KBM-7 (cell line): ENCODE measurements around the gene GPR119.
"Not testable (repeated sequence)": the region's sequence is repeated elsewhere in the genome, so short reads cannot be mapped to it uniquely, and the experiment has no call there.

Source experiments
- DNase-seq: peaks from one replicate; pipeline ENCODE4 v3.0.0-alpha.2; 2015
- in situ Hi-C: fragments of 300-500 bp; cut with MboI; formaldehyde crosslinking; loops from 2 replicates; pipeline ENCODE4 v1.14.3; 2020; ENCODE audit warnings: low sequenced_read_pairs, low pct_unique_long_range_greater_than_20kb, mixed read lengths

The GPR119 gene

DNA sequence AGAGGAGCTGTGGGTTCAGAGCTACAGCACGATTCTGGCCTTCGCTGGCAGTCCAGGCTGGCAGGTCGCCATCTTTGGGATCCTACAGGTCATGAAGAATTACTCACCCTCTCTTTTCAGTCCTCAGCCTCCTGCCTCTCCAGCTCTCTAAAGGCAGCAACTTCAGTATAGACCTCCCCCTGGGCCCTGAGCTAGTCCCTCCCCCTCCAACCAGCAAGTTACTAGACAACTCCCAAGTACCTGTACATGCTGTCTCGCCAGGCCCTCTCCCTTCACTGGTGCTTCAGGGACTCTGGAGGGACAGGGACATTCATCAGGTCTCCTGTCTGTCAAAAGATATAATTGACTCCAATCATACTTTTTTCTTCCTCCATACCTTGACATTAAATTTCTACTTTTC lies at the start of gene GPR119:
GPR119 (minus strand) TSS at position 155 of the 400 bp plus-strand sequence. CDS start 227 bp downstream, outside the sequence.
- in situ Hi-C loops: no loop called here
- no peak for DNase-seq

DNA sequence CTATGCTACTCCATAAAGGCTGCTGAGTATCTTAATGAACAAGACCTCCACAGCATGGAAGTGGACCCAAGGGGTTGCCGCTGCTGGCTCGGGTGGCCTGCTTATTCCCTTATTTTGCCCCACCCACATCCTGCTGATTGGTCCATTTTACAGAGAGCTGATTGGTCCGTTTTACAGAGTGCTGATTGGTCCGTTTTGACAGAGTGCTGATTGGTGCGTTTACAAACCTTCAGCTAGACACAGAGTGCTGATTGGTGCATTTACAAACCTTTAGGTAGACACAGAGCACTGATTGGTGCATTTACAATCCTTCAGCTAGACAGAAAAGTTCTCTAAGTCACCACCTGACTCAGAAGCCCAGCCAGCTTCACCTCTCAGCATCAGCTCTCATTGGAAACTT lies 43.8 kb upstream of the GPR119 start:
- DNase-seq, in situ Hi-C loops: not testable (repeated sequence)

DNA sequence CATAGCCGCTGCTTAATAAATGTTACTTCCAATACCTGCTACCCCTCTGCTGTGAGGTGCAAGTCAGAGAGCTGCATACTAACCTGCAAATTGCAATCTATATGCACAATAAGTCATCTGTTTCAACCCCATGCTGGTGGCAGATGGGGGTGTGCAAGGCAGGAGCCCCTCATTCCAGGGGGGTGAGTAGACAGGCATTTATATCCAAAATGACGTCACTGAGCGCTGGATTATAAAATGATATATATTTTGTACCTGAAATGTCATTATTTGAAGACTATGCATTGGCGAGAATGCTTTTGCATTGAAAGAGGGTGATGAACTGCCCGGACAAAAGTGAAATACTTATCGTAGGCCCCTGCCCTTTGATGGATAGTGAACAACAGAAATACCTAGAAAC lies 41.1 kb upstream of the GPR119 start:
- no peak for DNase-seq
- in situ Hi-C loops: no loop called here

DNA sequence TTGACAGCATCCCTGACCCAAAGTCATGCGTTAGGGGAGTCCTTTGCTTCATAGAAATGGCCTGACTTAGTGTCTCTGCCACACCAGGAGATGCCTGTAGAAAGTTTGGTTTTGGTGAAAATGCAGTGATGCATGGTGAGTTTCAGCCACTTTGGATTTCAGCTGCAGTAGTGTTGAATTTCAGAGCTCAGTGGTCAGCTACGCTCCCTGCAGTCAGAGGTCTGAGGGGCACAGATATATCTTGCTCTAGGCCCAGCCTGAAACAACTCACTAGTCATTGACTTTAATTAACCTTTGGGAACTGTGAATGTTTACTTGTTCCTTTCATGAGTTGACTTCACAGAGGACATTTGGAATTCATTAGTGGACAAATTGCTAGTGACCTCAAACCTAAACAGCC lies 33.8 kb upstream of the GPR119 start:
- in situ Hi-C loops: no loop called here
- DNase-seq: no peak

DNA sequence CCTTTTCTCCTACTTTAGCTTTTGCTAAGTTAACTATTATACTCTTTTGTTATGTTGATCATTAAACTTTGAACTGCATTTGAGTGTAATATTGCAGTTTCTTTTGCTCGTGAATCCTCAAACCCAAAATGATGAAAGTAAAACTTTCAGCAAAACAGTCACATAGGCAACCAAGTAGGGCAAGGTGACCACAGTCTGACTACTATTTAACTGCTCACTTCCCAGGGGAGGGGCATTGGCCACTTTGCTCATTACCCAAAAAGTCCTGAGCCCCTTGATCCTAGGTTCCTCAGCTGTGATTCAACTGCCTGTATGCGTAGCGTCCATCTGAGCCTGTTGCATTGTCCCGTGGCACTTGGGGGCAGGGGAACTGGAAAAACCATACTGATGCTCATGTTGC lies 33.3 kb upstream of the GPR119 start:
- no peak for DNase-seq
- in situ Hi-C loops: no loop called here

DNA sequence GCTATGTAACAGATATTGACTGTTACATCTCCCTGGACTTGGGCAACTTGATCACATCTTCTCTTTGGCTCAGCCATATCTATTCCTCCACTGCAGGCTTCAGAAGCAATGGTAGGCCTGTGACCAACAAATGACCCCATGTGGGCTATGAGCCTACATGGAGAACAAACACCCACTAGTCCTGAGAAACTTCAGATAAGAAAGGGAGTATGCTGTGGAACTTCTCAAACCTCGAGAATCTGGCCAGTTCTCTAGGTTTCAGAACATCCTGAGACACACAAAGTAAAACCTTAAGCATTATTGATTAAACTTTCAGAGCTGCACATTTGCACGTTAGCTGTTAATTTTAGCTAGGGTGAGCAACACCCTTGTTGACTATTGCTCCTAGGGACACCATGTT lies 32.6 kb upstream of the GPR119 start:
- in situ Hi-C loops: no loop called here
- no peak for DNase-seq

DNA sequence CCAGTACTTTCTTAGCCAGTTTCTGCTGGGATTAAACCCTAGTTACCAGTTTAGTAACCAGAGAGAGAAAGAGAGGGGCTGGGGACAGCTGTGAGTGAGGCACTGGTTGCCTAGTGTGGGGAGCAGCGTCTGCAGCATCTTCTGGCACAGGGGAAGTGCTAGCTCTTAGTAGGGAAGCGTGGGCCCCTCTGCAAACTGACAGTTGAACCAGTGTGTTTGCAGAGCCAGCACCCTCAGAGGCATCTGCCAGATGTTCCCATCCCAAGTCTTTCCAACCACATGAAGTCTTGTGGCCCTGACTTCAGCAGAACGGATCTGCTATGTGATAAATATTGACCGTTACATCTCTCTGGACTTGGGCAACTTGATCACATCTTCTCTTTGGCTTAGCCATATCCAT lies 31.3 kb upstream of the GPR119 start:
- DNase-seq: no peak

DNA sequence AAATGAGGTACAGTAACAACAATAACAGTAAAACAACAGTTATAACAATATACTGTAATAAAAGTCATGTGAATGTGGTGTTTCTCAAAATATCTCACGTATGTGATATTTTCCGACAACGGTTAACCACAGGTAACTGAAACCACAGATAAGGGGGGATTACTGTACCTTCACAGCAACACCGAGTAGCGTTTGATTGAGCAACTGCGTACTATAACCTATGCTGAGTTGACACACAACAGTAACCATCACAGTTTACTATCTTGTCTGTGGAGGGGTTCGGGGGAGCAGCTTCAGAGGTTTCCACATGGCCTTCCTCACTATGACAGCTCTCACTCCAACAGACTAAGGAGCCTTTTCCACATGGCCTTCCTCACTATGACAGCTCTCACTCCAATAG lies 29.7 kb upstream of the GPR119 start:
- no peak for DNase-seq
- in situ Hi-C loops: no loop called here

More for the DNA sequence above, 31.3 kb upstream of the GPR119 start:
- in situ Hi-C loops: no loop called here

DNA sequence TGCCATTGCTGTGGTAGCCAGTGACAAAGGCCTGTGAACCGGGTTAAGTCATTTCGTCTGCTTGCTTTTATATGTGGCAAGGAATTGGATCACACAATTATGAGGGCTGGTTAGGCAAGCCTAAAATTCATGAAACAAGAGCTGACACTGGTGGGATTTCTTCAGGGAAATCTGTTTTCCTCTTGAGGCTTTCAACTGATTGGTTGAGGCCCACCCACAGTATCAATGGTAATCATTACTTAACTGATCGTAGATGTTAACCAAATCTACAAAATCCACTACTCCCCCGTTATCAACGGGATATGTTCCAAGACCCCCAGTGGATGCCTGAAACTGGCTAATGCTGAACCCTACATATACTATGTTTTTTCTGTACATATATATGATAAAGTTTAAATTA lies 29.3 kb upstream of the GPR119 start:
- in situ Hi-C loops: no loop called here
- no peak for DNase-seq

DNA sequence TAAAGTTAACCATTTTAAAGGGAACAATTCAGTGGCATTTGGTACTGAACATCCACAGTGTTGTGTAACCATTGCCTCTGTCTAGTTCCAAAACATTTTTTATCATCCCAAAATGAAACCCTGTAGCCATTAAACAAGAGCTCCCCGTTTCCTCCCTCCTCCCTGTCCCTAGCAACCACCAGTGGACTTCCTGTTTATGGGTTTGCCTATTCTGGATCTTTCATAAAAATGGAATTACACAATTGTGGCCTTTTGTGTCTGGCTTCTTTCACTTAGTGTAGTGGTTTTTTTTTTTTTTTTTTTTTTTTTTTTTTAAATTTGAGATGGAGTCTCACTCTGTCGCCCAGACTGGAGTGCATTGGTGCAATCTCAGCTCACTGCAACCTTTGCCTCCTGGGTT lies 27.9 kb upstream of the GPR119 start:
- in situ Hi-C loops: no loop called here
- DNase-seq: peak; percentile 33

DNA sequence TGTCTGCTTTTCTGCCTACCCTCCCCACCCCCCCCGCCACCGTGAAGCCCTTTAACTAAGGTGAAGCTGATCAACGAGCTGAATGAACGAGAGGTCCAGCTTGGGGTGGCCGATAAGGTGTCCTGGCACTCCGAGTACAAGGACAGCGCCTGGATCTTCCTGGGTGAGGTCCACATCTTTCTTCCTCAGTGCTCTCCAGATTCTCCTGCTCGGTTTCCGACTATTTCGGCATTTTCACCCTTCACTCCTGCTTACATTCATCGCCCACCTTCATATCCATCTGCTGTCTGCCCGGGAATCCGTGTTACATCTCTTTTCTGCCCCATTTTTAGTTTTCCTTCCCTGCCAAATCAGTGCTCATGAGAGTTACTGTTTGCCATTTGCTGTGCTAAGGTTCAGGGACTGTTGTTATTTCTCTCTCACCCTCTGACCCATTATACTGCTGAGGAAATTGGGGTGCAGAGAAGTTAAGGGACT lies 16.8 kb upstream of the GPR119 start:
- no peak for DNase-seq
- in situ Hi-C loops: no loop called here

DNA sequence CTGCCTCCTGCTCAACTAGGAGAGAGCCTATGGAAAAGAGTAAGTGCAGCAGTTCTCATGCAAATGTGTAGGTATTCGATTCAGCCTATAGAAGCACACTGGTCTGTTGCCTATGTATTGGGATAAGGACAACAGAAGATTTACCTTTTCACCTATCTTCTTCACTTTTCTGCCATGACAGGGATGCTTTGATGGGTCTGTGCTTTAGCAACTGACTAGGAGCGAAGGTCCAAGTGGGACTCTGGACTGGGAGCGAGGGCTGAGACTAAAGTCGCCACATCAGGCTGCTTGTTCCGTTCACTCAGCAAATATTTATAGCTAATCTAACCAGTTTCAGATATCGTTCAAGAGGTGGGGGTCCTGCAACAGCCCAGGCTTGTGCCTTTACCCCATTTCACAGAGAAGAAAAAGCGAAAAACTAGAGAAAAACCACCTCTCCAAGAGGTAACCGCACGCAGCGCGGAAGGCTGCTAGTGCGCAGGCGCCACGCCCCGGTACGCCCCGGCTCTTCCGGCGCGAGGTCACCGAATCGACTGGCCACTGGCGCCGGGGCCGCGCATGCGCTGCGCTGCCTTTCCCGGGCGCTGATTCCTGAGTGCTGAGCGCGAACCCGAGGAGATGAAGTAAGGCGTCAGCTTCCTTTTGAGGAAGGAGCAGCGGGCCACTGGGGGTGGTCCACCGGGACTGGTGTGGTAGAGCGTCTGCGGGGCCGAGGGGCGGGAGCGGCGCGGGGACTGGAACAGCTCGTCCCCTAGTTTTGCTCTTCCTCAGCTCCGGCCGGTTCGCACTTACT lies 16.1 kb upstream of the GPR119 start, which contains the start of gene RBMX2:
RBMX2 (plus strand) TSS at position 573 of the 793 bp plus-strand sequence; CDS start at position 619, 46 bp downstream.
- in situ Hi-C loops: no loop called here
- DNase-seq: peak; percentile 89

DNA sequence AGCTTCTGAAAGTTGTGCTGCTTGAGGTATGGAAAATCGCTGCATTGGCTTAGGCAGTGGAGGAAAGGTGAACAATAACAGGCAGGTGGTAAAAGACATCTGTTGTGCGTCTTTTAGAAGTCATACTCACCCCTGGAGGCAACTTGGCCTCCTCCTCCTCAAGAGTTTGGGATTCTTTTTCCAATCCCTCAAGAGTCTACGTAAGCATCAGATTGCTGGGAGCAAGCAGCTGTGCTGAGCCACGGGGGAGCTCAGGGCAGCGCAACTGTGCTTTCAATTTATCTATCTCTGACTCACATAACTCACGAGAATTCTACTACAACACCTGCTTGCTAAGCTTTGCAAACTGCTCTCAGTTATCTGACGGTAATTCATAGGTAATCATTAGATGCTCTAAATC lies 9.9 kb upstream of the GPR119 start:
- in situ Hi-C loops: no loop called here
- no peak for DNase-seq

DNA sequence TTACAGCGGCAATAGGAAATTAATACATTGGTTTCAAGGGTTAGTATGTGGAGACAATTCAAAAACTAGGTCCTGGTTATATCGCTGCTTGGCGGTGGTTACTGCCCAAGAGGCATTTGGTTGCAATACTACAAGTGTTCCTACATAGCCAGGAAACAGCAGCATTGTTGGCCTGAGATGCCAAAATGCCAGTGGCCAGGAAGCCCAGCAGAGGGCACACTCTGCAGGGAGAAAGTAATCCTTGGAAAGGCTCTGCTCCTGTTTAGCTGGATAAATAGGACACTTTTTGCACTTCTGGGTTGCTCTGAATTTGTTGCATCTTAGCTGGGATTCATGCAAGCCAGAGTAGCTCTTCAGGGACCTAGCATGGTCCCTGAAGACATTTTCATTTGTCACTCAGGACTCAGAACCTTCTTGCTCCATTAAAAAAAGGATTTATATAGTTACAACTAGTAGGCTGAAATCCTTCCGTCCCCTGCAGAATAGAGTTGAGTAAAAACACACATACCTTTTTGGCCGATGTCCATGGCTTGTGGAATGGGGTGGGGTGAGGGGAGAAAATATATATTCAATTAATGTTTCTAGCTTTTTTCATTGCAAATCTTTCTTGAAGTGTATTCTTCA lies 8.1 kb upstream of the GPR119 start:
- DNase-seq: peak; percentile 57
- in situ Hi-C loops: no loop called here

DNA sequence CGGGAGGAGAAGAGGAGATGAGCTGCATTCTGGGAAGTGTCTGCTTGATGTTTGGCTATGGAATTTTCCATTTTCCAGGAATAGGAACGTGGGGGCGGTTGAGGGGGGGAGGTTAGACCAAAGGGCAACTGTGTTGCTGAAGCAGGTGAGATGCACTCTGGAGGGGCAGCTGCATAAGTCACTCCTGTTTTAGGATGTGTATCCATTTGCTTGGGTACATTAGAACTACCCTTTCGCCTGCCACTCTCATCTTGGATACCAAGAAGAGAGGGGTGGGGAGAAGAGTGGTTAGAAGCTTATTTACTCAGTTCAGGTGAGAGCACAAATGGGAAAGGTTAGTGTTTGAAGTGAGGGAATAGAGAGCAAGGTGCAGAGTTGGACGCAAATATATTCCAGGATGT lies 934 bp upstream of the GPR119 start:
- in situ Hi-C loops: no loop called here
- DNase-seq: no peak

DNA sequence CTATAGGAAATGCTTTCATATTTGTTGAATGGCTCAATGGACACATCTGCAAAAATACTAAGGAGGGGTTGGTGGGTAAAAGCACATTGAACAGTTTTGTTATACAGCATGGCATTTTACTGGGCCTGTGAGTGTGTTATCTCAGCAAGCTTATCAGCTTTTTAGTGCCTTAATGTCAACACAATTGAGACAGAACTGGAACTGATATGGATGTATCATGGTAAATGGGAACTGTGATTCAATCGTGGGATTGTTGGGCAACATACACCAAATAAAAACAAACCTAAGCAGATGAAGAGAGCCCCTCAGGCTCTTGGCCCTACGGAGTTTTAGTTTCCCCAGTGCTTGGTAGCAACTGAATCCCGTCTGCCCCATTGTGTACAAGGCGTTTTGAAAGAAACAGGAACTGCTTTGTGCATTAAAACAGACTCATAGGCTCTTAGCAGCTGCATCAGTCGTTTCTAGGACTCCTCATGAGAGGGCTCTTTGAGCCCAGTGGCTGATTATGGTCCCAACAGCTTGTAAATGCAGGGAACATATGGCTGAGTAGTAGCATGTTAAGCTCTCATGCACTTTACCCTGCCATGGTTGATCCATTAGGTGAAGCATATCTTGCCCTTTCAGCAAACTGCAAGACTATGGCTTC lies 7.3 kb downstream of the GPR119 start:
- peak; percentile 28 for DNase-seq
- in situ Hi-C loops: no loop called here

DNA sequence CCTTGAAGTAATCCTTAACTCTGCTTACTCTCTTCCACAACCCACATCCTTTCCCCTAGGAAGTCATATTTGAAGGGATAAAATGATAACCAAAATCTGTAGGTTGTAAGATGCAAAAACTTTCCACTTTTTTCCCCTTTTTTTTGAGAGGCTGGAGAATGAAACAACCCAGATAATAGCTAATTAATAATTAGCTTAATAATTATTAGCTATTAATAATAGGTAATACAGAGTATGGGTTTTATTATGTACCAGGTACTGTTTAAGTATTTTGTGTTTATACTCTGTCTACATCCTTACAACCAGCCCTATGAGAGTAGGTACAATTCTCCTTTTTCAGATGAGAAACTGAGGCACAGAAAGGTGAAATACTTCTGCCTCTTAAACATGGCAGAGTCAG lies 9.4 kb downstream of the GPR119 start:
- in situ Hi-C loops: no loop called here
- no peak for DNase-seq

DNA sequence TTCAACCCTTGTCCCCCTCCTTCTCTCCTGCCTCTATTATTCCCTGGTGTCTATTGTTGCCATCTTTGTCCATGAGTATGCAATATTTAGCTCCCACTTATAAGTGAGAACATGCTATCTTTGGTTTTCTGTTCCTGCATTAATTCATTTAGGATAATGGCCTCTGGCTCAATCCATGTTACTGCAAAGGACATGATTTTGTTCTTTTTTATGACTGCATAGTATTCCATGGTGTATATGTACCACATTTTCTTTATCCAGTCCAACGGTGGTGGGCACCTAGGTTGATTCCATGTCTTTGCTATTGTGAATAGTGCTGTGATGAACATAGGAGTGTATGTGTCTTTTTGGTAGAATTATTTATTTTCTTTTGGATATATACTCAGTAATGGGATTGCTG lies 33.4 kb downstream of the GPR119 start:
- in situ Hi-C loops, DNase-seq: not testable (repeated sequence)

DNA sequence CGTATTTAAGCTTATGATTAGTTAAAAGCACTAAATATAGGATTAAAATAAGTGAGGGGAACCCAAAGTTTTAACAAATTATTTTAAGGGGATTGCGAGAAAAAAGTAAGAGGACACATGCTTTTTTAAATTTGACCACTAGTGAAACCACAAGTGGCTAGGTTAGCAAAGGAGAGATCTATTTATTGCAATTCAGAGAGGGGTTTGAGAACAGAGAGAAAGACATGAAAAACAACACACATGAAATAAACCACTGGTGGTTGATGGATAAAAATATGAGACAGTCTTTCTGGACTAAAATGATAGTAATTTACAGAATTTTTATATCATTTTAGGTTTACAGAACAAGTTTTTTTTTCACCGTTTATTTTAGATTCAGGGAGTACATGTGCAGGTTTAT lies 33.9 kb downstream of the GPR119 start:
- no peak for DNase-seq
- in situ Hi-C loops: no loop called here

DNA sequence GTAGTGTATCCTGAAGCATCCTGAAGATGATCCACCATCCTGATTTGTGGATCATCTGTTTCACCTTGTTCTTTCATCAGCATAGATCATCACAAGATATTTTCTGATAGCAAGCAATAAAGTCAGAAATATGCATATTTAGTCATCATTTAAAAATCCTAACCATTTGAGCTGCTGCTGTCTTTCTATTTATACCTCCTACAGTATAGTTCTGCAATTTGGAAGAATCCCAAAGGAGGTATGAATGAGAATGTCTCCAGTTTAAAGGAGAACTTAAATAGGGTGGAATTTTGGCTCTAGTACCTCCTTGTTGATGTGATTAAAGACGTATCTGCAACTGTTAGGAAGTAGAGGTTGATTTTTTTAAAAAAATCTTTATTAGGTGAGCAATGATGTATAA lies 38.2 kb downstream of the GPR119 start:
- in situ Hi-C loops: no loop called here
- DNase-seq: no peak
